HG03558 (cell line): ENCODE measurements around the gene QTRT2.

Source experiments
- ATAC-seq: cut with Tn5 transposase; IDR thresholded peaks from one replicate; pipeline ENCODE4 v1.9.1; 2021; ENCODE audit warnings: moderate number of reproducible peaks; ENCODE audit not compliant: unreplicated experiment; ENCODE audit errors: extremely low read depth

QTRT2 gene

GRCh38 chr3:114076711-114077110 lies 20.2 kb downstream of the QTRT2 start:
- no peak for ATAC-seq

GRCh38 chr3:114078126-114078525 lies 21.6 kb downstream of the QTRT2 start:
- no peak for ATAC-seq

- no peak for ATAC-seq
These were observed 23.2 kb downstream of the QTRT2 start for GRCh38 chr3:114079761-114080160.

DNA sequence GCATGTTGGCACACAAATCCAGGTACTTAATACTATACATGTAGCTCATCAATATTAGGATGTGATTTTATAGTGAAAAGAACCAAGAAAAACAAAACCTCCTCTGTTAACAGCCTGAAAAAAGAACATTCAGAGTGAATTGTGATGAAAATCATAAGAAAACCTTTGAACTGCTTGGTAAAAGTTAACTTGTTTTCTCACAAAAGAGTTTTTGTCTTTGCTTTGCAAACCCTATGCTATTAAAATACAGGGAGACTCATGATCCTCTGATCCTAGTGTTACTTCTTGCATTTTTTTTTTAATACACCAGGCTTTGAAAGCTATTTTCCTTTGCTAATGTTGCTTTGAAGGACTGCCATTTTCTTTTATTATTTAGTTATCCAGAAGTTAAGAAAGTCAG lies 23.7 kb downstream of the QTRT2 start:
- ATAC-seq, result no peak

DNA sequence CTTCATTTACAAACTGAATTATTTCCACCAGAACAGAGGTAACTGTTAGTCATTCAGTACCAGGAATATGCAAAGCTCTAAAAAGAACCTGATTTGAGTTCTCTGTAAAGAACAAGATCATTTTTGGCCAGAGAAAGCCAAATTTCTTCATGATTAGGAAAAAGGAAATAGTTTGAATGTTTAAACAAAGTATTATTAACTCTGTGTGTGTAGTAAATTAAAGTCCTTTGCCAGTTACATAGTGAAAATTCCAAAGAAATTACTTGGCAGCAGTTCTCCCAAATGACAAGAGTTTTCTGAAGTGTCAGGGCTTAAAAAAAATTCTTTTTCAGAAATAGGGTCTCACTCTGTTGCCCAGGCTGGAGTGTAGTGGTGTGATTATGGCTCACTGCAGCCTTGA lies 24.5 kb downstream of the QTRT2 start:
- no peak for ATAC-seq

GRCh38 chr3:114083112-114083511 lies 26.6 kb downstream of the QTRT2 start:
- no peak for ATAC-seq

- no peak for ATAC-seq
These were observed 29.8 kb downstream of the QTRT2 start for GRCh38 chr3:114086356-114086755.

DNA sequence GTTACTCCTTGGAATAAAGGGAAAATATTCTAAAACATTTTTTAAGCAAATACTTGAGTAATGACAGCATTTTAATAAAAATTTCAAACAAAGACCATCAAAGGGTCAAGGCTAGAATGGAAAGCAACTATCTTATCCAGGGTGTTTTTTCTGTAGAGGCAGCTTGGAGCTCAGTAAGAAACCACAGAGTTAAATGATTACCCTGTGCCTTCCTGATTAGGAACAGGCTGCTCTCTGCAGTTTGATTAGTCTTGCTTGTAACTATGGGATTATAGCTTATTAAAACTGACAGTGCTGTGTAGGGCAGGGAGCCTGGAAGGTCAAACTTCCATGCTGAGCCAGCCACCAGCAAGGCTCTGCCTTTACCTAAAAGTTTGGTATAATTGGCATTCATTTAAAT lies 33.1 kb downstream of the QTRT2 start:
- no peak for ATAC-seq

DNA sequence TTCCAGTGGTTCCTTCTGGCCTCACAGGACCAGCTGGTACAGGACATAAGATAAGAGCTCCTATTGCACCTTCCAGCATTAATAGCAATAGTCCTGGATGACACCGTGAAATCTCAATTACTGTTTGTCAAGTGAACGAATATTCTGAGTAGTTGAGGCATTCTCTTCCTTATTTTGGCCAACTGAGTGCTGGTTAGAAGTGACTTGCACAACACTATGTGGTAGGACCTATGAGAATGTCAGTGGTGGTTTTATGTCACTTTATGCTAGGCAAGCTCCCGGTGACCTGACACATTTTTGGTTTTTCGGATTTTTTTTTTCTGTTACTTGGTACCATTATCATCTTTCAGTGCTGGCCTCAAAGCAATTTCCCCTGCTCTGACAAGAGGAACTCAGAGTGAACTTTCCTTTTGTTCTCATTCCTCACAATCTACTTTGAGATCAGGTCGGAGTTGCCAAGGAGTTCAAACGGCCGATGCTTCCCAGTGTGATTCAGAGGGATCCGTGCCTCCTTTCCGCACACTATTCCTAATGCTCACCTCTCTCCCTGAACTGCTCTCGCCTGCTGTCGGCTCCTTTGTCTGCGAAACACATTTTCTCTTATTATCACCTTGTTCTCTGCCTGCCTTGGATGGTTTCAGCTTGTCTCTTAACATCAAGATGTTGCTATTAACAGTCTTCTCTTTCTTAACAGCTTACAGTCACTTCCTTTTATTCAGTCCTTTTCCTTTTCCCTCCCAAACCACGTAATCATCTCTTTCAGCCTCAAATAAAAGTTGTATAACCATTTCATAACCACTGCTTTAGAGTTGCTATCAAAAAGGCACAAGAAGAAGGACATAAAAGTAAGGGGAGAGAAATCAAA lies 35.8 kb downstream of the QTRT2 start:
- ATAC-seq, result no peak

GRCh38 chr3:114093016-114093380 lies 36.5 kb downstream of the QTRT2 start:
- ATAC-seq, result no peak

DNA sequence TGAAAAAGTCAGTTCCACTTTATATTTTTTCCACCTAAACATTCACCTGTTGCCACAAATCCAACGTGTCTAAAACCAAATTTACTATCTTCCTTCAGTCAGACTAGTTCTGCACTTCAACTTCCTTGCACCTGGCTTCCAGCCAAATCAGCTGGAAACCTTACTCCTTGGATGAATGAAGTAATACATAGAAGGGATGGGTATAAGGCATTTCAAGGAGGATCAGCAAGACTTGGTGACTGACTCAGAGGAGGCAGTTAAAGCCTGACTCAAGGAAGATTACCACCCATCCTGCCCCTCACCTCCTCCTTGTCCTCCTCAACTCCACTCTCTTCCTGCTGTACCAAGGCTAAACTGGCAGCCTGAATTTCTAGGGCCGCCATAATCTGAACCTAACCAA lies 37.1 kb downstream of the QTRT2 start:
- ATAC-seq, result no peak

DNA sequence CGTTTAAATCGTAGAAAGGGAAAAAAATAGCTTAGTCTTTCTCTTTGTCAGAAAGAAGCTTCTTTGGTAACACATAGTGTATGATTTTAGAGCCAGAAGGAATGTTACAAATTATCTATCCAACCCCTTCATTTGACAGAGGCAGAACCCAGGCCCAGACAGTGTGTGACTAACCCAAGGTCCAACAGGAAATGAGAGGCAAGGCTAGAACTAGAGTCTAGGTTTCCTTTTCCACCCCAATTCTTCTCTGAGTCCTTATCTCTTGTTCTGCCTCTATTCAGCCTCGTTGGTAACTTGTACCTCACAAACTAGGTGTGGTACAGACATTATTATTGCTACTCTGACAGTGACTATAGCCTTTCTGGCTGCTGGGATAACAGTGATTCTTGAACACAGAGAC lies 39.3 kb downstream of the QTRT2 start:
- ATAC-seq, result no peak

DNA sequence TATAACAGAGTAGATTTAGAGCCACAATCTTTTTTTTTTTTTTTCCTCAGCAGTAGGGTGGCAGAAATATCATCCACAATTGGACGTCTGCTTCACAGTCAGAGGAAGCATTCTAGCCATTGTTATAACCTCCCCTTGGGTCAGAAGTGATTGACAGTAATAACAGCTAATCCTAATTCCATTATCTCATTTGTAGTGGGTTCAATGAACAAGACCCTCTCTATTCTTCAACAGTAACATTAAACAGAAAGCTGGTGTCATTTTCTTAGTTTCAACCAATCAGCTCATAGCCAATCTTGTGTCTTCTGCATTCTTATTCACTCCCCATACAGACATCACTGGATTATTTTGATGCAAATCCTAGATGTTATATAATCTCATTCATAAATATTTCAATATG lies 44.6 kb downstream of the QTRT2 start:
- ATAC-seq, result no peak

- ATAC-seq, result no peak
These were observed 46.6 kb downstream of the QTRT2 start for GRCh38 chr3:114103181-114103580.

GRCh38 chr3:114103858-114104257 lies 47.3 kb downstream of the QTRT2 start:
- no peak for ATAC-seq

DNA sequence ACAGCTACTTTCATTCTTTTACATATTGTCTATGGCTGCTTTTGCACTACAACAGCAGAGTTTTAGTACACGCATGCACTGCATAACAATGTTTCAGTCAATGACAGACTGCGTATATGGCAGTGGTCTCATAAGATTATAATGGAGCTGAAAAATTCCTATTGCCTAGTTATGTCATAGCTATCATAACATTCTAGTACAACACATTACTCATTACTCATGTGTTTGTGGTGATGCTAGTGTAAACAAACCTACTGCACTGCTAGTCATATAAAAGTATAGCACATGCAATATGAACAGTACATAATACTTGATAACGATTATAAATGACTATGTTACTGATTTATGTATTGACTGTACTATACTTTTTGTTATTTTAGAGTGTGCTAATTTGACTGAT lies 47.9 kb downstream of the QTRT2 start:
- no peak for ATAC-seq

- no peak for ATAC-seq
These were observed 51.6 kb downstream of the QTRT2 start for GRCh38 chr3:114108137-114108536.

- ATAC-seq, result no peak
These were observed 53.9 kb downstream of the QTRT2 start for GRCh38 chr3:114110439-114110838.

- no peak for ATAC-seq
These were observed 54.7 kb downstream of the QTRT2 start for GRCh38 chr3:114111060-114111770.

DNA sequence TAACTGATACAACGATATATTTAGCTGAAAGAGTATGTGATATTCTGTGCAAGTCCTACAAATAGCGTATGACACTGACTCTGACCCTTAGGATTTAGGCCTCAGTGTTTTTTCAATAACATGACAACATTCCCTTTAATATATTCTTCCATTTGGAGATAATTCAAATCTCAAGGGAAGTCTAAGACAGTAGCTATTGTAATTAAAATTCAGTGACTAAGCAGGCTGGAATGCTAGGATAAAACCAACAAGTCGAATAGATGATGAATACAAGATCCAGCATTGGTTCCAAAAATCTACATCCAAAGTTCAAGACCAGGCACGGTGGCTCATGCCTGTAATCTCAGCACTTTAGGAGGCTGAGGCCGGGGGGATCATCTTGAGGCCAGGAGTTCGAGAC lies 56.2 kb downstream of the QTRT2 start:
- no peak for ATAC-seq

DNA sequence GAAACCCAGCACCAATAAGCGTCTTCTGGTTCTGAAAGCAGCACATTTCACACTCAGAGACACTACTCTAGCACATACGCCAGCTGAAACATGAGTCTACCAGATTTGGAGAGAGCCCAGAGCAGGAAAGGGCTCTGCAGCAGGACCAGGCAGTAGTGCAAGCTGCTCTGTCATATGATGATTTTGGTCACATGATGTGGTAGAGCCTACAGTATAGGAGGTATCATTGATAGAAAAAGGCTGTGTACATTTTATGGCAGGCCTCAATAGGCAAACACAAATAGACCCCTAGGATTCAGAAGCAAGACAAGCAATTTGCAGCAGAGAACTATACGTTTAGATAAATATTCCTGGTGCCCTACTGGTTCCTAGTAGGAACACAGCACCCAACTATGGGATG lies 58.2 kb downstream of the QTRT2 start:
- no peak for ATAC-seq

DNA sequence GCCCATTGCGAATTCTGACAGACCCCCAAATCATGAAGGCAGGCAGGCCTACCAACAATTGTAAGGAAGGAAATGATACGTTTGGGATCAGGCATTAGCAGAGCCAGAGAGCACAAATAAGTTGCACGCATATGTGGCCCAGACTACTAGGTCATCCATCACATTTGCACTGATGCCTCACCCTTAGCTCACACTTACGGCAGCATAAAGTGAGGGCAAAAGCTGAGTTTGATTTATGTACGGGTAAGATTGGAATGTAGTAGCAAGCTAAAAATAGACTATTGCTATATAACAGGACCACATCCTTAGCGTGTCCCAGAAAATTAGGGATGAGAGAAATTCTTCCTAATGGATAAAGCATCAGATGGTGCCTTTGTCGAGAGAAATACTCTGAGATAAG lies 58.6 kb downstream of the QTRT2 start:
- ATAC-seq, result no peak
